ENCODE measurements around the gene SSH2. TPM values are rescaled to one million over a fixed set of nuclear protein-coding genes. Genes with fewer than 3 reads are reported as not detected.

Gene SSH2
- total RNA-seq, 2 donors from 2014 or later: 36.1 to 36.8 TPM

DNA sequence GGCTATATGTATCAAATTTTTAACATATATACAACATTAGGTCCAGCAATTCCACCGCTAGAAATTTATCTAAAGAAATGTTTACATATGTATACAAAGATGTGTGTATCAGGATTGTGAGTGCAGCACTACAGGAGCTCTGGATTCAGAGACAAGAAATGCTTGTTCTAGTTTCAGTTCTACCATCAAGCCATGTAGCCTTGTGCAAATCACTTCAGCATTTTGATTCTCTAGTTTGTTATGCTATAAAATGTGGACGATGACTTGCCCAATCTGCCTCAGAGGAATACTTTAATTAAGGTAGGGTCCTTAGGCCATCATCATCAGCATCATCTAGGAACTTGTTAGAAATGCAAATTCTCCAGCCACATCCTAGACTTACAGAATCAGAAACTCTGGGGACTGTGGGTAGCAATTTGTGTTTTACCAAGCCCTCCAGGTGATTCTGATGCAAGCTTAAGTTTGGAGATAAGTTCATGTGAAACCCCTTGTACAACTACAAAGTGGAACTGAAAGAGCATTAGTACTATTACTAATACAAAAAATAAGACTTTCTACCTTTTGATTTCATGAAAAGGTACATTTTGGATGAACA, 176.1 kb downstream of the SSH2 start:
- TF ChIP-seq, protein P1, sequence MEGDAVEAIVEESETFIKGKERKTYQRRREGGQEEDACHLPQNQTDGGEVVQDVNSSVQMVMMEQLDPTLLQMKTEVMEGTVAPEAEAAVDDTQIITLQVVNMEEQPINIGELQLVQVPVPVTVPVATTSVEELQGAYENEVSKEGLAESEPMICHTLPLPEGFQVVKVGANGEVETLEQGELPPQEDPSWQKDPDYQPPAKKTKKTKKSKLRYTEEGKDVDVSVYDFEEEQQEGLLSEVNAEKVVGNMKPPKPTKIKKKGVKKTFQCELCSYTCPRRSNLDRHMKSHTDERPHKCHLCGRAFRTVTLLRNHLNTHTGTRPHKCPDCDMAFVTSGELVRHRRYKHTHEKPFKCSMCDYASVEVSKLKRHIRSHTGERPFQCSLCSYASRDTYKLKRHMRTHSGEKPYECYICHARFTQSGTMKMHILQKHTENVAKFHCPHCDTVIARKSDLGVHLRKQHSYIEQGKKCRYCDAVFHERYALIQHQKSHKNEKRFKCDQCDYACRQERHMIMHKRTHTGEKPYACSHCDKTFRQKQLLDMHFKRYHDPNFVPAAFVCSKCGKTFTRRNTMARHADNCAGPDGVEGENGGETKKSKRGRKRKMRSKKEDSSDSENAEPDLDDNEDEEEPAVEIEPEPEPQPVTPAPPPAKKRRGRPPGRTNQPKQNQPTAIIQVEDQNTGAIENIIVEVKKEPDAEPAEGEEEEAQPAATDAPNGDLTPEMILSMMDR (IDR thresholded peaks at IDR 0.05): no peak
- Histone ChIP-seq H3K9me3 (no peaks in the 10 kb centered on the region), H3K4me3 (no peak overlapping the region), H3K4me1 (peaks cover 0 to 13% of the 10 kb centered on the region in 2 donors), H3K27ac (no peak overlapping the region), H3K27me3 (no peaks in the 10 kb centered on the region), H3K36me3 (peaks cover 9% of the 10 kb centered on the region)
- DNase-seq (ENCODE audit: low spot score): no peak

DNA sequence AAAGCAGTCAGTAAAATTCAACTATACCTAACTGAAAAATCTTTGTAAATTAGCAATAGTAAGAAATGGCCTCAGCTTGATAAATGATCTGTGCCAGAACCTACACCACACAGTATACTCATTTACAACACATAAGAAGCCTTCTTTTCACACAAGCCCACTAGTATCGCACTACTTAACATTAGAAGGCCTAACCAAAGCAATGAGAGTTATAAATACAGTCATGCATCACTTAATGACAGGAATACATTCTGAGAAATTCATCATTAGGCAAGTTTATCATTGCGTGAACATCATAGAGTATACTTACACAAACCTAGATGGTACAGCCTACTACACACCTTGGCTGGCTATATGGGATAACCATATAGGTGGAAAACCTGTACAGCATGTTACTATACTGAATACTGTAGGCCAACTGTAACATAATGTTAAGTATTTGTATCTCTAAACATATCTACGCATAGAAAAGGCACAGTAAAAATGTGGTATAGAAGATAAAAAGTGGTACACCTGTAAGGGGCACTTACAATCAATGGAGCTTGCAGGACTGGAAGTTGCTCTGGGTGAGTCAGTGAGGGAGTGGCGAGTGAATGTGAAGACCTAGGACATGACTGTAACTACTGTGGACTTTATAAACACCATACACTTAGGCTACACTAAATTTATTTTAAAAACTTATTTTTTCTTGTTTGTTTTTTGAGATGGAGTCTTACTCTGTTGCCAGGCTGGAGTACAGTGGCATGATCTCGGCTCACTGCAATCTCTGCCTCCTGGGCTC, 180.8 kb downstream of the SSH2 start:
- H3K27ac ChIP-seq: peak overlapping the region in 1 of 2 donors; percentile 88

DNA sequence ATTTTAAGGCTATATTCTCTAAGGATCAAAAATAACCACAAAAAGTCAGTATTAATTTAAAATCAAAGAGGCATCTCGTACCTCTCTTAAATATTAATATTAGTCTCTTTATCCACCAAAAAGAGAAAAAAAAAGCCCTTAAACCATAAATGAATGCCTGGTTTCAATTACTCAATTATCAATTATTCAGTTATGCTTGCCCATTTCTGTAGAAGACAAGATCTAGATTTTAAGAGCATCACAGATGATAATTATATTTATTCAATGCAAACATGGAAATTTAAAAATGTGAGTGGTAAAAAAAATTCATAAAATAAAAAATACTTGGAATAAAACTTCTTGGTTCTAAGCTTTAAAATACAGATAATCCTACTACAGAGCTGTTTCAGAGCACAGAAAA, 181.6 kb downstream of the SSH2 start:
- TF ChIP-seq, protein P1 (IDR thresholded peaks at IDR 0.05): no peak
- Histone ChIP-seq H3K4me1 (peaks cover 0 to 44% of the 10 kb centered on the region in 2 donors), H3K9me3 (no peaks in the 10 kb centered on the region), H3K27ac (peak overlapping the region; percentile 57 to 88), H3K36me3 (peaks cover 8% of the 10 kb centered on the region), H3K27me3 (no peaks in the 10 kb centered on the region), H3K4me3 (no peak overlapping the region)
- DNase-seq (ENCODE audit: low spot score): no peak

More for the DNA sequence above, 180.8 kb downstream of the SSH2 start:
- TF ChIP-seq, protein P1 (IDR thresholded peaks at IDR 0.05): no peak
- Histone ChIP-seq H3K9me3 (no peaks in the 10 kb centered on the region), H3K4me1 (peaks cover 0 to 36% of the 10 kb centered on the region in 2 donors), H3K4me3 (no peak overlapping the region), H3K36me3 (peaks cover 9% of the 10 kb centered on the region), H3K27me3 (no peaks in the 10 kb centered on the region)
- no peak for DNase-seq (ENCODE audit: low spot score)

DNA sequence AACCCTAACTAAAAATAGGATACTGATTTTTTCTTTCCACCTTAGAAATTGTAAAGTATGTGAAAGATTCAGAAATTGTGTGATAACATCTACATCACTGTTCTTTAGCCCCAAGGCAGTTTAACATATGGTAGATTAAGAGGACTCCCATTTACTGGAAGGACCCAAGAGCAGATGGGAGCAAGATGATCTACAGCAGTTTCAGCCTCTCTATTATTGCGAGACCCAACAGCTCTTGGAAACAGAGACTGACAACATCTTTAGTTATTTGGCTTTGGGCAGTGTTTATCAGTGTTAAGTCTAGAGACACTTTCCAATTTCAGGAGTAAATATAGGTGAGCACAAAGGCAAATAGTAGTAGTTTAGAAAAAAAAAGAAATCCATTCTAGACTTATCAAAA, 182.4 kb downstream of the SSH2 start:
- no peaks in the 10 kb centered on the region for H3K27me3 ChIP-seq
- H3K27ac ChIP-seq: peak overlapping the region; percentile 57 to 88
- H3K36me3 ChIP-seq: peaks cover under 1% of the 10 kb centered on the region
- TF ChIP-seq, protein P1 (IDR thresholded peaks at IDR 0.05): no peak
- no peaks in the 10 kb centered on the region for H3K9me3 ChIP-seq
- H3K4me3 ChIP-seq: no peak overlapping the region
- H3K4me1 ChIP-seq: peaks cover 0 to 52% of the 10 kb centered on the region in 2 donors
- DNase-seq (ENCODE audit: low spot score): no peak

DNA sequence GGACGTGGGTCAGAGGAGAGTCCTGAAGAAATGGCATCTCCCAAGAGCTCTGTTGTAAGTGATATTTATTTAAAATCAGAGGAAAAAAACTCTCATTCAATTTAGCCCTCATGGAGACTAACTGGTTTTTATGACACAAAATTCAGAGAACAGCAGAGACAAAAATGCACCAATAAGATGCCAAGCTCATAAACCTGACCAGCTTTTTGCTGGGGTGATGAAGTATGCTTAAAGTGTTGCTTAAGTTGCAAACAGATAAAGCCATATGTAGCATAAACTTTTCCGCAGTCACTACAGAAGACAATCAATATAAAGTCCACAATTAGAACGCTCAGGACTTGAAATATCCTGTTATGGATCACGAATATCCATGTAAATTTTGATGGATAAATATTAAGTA, 183.4 kb downstream of the SSH2 start:
- Histone ChIP-seq H3K27me3 (no peaks in the 10 kb centered on the region), H3K9me3 (no peaks in the 10 kb centered on the region), H3K4me1 (peaks cover 0 to 54% of the 10 kb centered on the region in 2 donors), H3K4me3 (no peak overlapping the region), H3K27ac (peak overlapping the region; percentile 57 to 88), H3K36me3 (no peaks in the 10 kb centered on the region)
- no peak for DNase-seq (ENCODE audit: low spot score)
- TF ChIP-seq, protein P1 (IDR thresholded peaks at IDR 0.05): no peak

Measured in right atrium auricular region (tissue), 2 donors.